Heart left ventricle (tissue), 13 donors: ENCODE measurements around the gene RPL27.

ENCODE experiments used
- POLR2A ChIP-seq, 2 donors: fragments of 450-650 bp; IDR thresholded peaks; one replicate each; pipeline ENCODE4 v1.6.1; 2017; ENCODE audit warnings: antibody characterized with exemption in 2 of 2, mild to moderate bottlenecking in 2 of 2, moderate library complexity in 2 of 2
- TF ChIP-seq, protein P1 (sequence below), 12 donors: fragments of 200-600 bp; sonication (generic) in 4 of 12; IDR thresholded peaks; one replicate each; pipeline versions ENCODE4 v1.5.0 to v1.8.0; 2018 to 2022; ENCODE audit warnings: antibody characterized with exemption in 12 of 12, mild to moderate bottlenecking in 5 of 12
- donor health status: ischemic (EF 13 %, LVEDD 7.1; RV severe dilation, severe dysfunction).
- donor health status: DM: no; HTN: yes; CAD: no.
- donor health status: DM: no; HTN: no; CAD: no.
- donor health status: ischemic (EF 25% LVEDD 6.9; RV normal size, moderate dysfunction).
- donor health status: ischemic (EF 25% LVEDD 5.7; RV mildly dilated, moderate dysfunction).
- donor health status: ischemic (EF 35%, LVEDD 5.7; RV mildly dilated, moderate dysfunction).
- donor health status: nonischemic (EF 11% LVEDD 7.7; RV severe dilation, severe dysfunction).
- donor health status: DM: yes; HTN: yes; CAD: no.
- donor health status: PGD.
- donor health status: ischemic (EF 29% LVEDD 5.4; RV normal size, mild dysfunction).
- donor health status: nonischemic (EF 23%, LVEDD 6.1; RV moderate dilation, normal function).

DNA sequence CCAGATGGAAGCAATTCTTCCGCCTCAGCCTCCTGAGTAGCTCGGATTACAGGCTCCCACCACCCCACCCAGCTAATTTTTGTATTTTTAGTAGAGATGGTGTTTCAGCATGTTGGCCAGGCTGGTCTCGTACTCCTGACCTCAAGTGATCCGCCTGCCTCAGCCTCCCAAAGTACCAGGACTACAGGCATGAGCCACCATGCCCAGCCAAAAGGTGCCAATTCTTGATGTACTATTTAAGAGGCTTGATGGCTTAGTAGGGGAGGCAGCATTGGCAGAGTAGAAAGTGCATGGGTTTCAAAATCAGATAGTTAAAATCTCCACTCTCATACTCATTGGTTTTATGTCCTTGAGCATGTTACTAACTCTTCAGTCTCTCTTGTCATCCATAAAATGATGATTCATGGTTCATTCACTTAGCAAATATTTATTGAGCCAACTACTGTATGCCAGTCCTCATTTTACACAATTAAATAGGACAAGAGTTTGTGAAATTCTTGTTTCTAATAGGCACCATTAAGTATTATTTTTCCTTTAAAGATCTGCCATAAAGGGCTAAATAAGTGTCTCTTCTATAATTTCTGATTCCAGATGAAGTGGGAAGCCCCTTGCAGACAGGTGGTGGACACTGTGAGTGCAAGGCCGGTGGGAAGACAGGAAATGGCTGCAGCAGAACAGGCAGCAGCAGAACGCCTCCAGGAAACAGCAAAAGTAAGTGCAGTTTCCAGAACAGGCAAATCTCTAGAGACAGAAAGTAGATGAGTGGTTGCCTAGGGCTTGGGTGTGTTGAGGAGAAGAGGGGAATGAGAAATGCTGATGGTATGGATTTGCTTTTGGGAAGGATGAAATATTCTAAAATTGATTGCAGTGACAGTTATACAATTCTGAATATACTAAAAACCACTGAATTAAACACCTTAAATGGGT, 8.2 kb upstream of the RPL27 start:
- no peak for TF ChIP-seq POLR2A (IDR thresholded peaks at IDR 0.05)
- TF ChIP-seq, protein P1, sequence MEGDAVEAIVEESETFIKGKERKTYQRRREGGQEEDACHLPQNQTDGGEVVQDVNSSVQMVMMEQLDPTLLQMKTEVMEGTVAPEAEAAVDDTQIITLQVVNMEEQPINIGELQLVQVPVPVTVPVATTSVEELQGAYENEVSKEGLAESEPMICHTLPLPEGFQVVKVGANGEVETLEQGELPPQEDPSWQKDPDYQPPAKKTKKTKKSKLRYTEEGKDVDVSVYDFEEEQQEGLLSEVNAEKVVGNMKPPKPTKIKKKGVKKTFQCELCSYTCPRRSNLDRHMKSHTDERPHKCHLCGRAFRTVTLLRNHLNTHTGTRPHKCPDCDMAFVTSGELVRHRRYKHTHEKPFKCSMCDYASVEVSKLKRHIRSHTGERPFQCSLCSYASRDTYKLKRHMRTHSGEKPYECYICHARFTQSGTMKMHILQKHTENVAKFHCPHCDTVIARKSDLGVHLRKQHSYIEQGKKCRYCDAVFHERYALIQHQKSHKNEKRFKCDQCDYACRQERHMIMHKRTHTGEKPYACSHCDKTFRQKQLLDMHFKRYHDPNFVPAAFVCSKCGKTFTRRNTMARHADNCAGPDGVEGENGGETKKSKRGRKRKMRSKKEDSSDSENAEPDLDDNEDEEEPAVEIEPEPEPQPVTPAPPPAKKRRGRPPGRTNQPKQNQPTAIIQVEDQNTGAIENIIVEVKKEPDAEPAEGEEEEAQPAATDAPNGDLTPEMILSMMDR (IDR thresholded peaks at IDR 0.05) = no peak
